Cardiac muscle cell (in vitro differentiated cells and primary cell): ENCODE measurements around the gene F11R. TPM values are rescaled to one million over a fixed set of nuclear protein-coding genes. Genes with fewer than 3 reads are reported as not detected.

Experiments
- DNase-seq, 2 donors: peaks; one replicate each; pipeline versions ENCODE4 v3.0.0 to v3.0.0-alpha.2; 2010 to 2017; ENCODE audit warnings: low read depth in 1 of 2, low spot score in 1 of 2
- H3K27ac ChIP-seq: fragments of 200-600 bp; sonication (generic); 2 replicates; pipeline ENCODE4 v1.5.1; 2016
- H3K27me3 ChIP-seq: fragments of 200-600 bp; sonication (generic); 2 replicates; pipeline ENCODE4 v1.6.0; 2016; ENCODE audit warnings: control low read depth
- H3K36me3 ChIP-seq: fragments of 200-600 bp; sonication (generic); 2 replicates; pipeline ENCODE4 v1.5.1; 2016; ENCODE audit warnings: control low read depth
- H3K4me1 ChIP-seq: fragments of 200-600 bp; sonication (generic); 2 replicates; pipeline ENCODE4 v1.8.1; 2017; ENCODE audit warnings: low read depth, mild to moderate bottlenecking, mixed run types
- H3K4me3 ChIP-seq: fragments of 200-600 bp; sonication (generic); 2 replicates; pipeline ENCODE4 v1.5.1; 2016; ENCODE audit warnings: mild to moderate bottlenecking
- H3K9me3 ChIP-seq: fragments of 200-600 bp; sonication (generic); 2 replicates; pipeline ENCODE4 v1.5.1; 2017; ENCODE audit warnings: low read depth, mild to moderate bottlenecking, control low read depth
- CTCF ChIP-seq: IDR thresholded peaks from 2 replicates; pipeline ENCODE4 v1.5.1; 2012; ENCODE audit warnings: low read depth, mild to moderate bottlenecking, low read length
- polyA plus RNA-seq: library from polyadenylated mRNA; unstranded; fragments of >200 nt; fragmentation: Nextera tagmentation; extraction: Ambion mirVana; gene quantifications from 2 replicates; pipeline ENCODE4 v1.2.1, GENCODE V29; 2016
- total RNA-seq: library from RNA; depleted of rRNA; stranded (reverse); fragments of >200 nt; gene quantifications from 2 replicates; pipeline ENCODE4 v1.2.3, GENCODE V29; 2016

Gene F11R
- total and polyA plus RNA-seq, 2 experiments from 2014 or later: 90.1 to 93.7 TPM

DNA sequence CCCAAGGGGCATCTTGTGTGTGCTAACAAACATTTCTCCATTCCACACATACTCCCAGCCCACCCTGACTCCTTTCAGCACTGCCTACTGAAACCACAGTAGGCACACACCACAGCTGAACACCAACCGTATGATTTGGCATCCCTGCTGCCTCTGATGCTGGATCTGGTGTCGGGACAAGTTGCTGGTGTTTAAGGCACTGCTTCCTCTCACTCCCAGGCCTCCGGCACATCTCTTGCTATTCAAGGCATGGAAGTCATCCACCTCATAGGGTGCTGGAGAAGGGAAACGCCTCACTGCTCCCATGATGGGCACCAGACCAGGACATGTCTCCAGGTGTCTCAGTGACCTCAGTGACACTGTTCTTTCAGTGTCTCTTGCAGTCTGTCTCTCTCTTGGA is 64.0 kb downstream of the F11R start:
- no peak for DNase-seq
- Histone ChIP-seq H3K4me3 (no peak overlapping the region), H3K36me3 (no peaks in the 10 kb centered on the region), H3K27me3 (peaks cover 9% of the 10 kb centered on the region), H3K27ac (no peak overlapping the region), H3K9me3 (no peaks in the 10 kb centered on the region), H3K4me1 (no peaks in the 10 kb centered on the region)
- TF ChIP-seq CTCF: no peak

DNA sequence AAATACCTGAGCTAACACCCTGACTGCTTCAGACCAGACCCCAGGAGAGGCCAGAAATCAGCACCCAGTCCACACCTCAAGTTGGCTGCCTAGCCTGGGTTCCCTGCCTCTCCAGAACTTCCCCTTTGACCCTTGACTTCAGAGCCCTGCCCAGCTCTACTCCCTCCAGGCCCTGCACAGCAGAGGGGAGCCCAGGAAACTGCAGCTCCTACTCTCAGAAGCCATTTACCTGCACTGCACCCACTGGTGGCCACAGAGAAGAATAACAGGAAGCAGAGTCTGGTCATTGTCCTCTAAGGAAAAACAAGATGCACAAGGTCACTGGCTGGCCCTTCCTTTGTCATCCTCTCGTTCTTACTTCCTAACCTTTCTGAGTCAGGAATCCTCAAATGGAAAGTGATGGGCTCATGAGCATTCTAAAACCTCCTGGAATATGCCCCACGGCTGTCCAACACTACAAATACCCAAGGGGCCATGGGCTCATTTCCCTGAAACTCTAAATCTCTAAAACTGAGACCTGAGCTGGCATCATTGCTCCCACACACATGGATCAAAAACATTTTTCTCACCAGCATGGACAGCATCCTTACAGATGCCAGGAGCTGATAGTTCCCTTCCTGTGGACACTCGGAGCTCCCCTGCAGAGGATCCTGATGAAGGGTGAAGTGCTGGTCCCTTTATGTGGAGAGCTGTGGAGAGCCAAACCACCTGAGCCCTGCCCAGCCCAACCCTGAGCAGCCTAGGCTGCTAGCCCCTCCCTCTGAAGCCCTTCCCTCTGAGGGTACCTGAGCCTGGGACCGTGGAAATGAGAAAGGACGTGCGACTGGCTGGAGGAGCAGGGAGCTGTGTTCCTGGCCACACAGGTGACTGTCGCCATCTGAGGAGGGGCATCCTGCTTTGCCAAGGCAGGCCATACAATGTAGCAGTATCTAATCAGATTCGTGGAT is 66.5 kb downstream of the F11R start, which contains the start of gene ITLN2:
TSS of gene ITLN2 (minus strand) at position 652 of the 947 bp plus-strand sequence. CDS start at position 584, 68 bp downstream.
- Histone ChIP-seq H3K36me3 (no peaks in the 10 kb centered on the region), H3K9me3 (no peaks in the 10 kb centered on the region), H3K27ac (no peak within 1 kb of the TSS), H3K4me3 (no peak within 1 kb of the TSS), H3K4me1 (no peaks in the 10 kb centered on the region), H3K27me3 (peaks cover 9% of the 10 kb centered on the region)
- TF ChIP-seq CTCF: peak; percentile 76
- peak; percentile 68 for DNase-seq

DNA sequence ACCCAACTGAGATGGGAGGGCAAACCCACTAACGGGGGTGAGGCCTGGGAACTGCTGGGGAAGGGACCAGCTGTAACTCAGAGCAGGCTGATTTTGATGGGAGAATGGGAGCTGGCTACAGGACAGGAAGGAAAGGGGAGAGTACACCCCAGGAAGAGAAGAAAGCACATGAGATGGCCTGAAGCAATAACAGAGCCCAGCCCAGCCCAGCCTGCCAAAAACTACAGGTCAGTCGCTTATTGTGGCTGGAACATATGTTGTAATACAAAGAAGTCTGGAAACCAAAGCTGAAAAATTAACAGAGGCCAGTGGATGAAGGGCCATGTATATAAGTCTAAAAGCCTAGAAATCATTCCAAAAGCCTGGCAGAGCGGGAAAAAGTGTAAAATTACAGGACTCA is 67.9 kb downstream of the F11R start:
- no peaks in the 10 kb centered on the region for H3K36me3 ChIP-seq
- H3K4me3 ChIP-seq: no peak overlapping the region
- H3K27me3 ChIP-seq: peaks cover 9% of the 10 kb centered on the region
- TF ChIP-seq CTCF: no peak
- H3K27ac ChIP-seq: no peak overlapping the region
- no peaks in the 10 kb centered on the region for H3K9me3 ChIP-seq
- H3K4me1 ChIP-seq: no peaks in the 10 kb centered on the region
- peak in 1 of 2 donors; percentile 81 for DNase-seq

DNA sequence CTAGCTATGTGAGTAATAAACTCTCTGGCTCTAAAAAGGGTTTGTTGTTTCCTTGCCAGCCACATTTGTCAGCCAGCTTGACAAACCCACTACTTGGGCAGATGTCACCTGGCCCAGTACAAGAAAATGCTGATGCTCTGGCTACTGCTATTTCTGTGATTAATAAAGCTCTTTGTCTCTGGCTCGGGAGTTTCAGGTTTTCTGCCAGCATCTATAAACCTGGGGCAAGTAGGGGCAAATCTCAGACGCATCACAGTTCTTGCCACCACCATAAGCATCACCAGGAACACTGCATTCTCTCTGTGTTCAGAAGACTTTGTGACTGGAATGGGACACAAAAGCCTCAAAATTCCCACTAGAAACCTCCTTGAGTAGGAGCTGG is 68.8 kb downstream of the F11R start:
- H3K4me1 ChIP-seq: no peaks in the 10 kb centered on the region
- H3K27me3 ChIP-seq: peaks cover 9% of the 10 kb centered on the region
- no peak for DNase-seq
- H3K4me3 ChIP-seq: no peak overlapping the region
- H3K27ac ChIP-seq: no peak overlapping the region
- no peak for TF ChIP-seq CTCF
- H3K9me3 ChIP-seq: no peaks in the 10 kb centered on the region
- no peaks in the 10 kb centered on the region for H3K36me3 ChIP-seq

DNA sequence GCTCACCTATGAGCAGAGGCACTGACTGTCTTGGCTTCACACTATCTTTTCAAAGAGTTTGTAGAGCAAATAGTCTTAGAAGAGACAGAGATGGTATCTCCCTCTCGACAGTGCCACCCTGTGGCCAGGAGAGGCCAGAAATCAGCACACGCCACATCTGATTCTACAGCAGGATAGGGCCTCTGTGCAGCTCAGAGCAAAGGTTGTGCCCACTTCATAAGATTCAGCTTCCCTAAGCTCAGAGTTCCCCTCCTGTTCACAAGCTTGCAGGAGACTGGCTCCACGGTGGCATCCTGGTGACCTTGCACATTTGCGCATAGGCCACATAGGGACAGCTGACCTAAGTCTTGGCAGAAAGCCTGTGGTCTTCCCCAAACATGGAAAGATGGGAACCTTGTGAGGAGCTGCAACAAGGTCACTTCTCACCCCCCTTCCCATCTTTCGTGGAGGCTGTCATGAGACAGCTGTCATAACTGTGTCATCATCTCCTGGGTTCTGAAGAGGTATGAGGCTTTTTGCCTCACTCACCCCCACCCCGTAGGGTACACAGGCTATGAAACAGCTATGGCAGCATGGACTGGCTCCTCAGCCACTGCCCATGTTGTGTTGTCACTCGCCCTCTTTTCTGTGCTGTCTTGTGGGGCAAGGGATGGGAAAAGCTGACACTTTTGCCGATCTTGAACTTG is 69.4 kb downstream of the F11R start:
- TF ChIP-seq CTCF: peak; percentile 79
- no peak overlapping the region for H3K4me3 ChIP-seq

More for the DNA sequence above, 69.4 kb downstream of the F11R start:
- Histone ChIP-seq H3K27ac (no peak overlapping the region), H3K27me3 (peaks cover 9% of the 10 kb centered on the region), H3K4me1 (no peaks in the 10 kb centered on the region), H3K36me3 (no peaks in the 10 kb centered on the region), H3K9me3 (no peaks in the 10 kb centered on the region)
- DNase-seq: peak; percentile 68 to 84
